T1000 (cell line): ENCODE data around the gene BMPER.
"Not testable (repeated sequence)": the region's sequence is repeated elsewhere in the genome, so short reads cannot be mapped to it uniquely, and the experiment has no call there.

Experiments
- DNase-seq: peaks from one replicate; lab custom pipeline; 2025; ENCODE audit warnings: mixed read lengths; lab: John Stamatoyannopoulos, UW

The BMPER gene

GRCh38 chr7:34137176-34137575 is 231.8 kb downstream of the BMPER start:
- DNase-seq: no peak

GRCh38 chr7:34138483-34138882 is 233.1 kb downstream of the BMPER start:
- DNase-seq: no peak

GRCh38 chr7:34139086-34139485 is 233.7 kb downstream of the BMPER start:
- no peak for DNase-seq

GRCh38 chr7:34140066-34140465 is 234.7 kb downstream of the BMPER start:
- DNase-seq: no peak

GRCh38 chr7:34143402-34143801 is 238.1 kb downstream of the BMPER start:
- no peak for DNase-seq

GRCh38 chr7:34145603-34146002 is 240.3 kb downstream of the BMPER start:
- no peak for DNase-seq

GRCh38 chr7:34153656-34154270 is 248.4 kb downstream of the BMPER start:
- no peak for DNase-seq

GRCh38 chr7:34155220-34155908 is 250.0 kb downstream of the BMPER start:
- peak; percentile 54 for DNase-seq

GRCh38 chr7:34156336-34156735 is 251.0 kb downstream of the BMPER start:
- DNase-seq: no peak

GRCh38 chr7:34157137-34157536 is 251.8 kb downstream of the BMPER start:
- DNase-seq: no peak

- DNase-seq: no peak
Observed at GRCh38 chr7:34158368-34159153, 253.2 kb downstream of the BMPER start.

GRCh38 chr7:34160261-34160752 is 255.0 kb downstream of the BMPER start:
- peak; percentile 15 for DNase-seq

- DNase-seq: no peak
Observed at GRCh38 chr7:34162027-34162565, 256.8 kb downstream of the BMPER start.

GRCh38 chr7:34162677-34163076 is 257.3 kb downstream of the BMPER start:
- no peak for DNase-seq

- no peak for DNase-seq
Observed at GRCh38 chr7:34163956-34164355, 258.6 kb downstream of the BMPER start.

- no peak for DNase-seq
Observed at GRCh38 chr7:34165466-34165865, 260.1 kb downstream of the BMPER start.

- DNase-seq: no peak
Observed at GRCh38 chr7:34165927-34166550, 260.7 kb downstream of the BMPER start.

GRCh38 chr7:34168013-34168412 is 262.7 kb downstream of the BMPER start:
- no peak for DNase-seq

GRCh38 chr7:34174688-34175616 is 269.6 kb downstream of the BMPER start:
- DNase-seq: not testable (repeated sequence)

GRCh38 chr7:34175837-34176236 is 270.5 kb downstream of the BMPER start:
- DNase-seq: no peak

- no peak for DNase-seq
Observed at GRCh38 chr7:34177476-34177875, 272.1 kb downstream of the BMPER start.
